ENCODE data around the gene SRPK3. TPM values are rescaled to one million over a fixed set of nuclear protein-coding genes. Genes with fewer than 3 reads are reported as not detected.
A peak's percentile ranks its signal among the peaks of the same experiment; 100 is the strongest.

Gene SRPK3
- total and polyA plus RNA-seq, 11 donors = 8.8 to 49.7 (median 38.9) TPM

- 81 to 93% (median 87%) methylated on average over 5 of the region's 5 CpGs for WGBS, 4 donors
- intact Hi-C loops (cut with DNase I) = loop anchor here in 2 of 10 donors (10.0 kb wide), 1 partner anchor 125 kb away; the partner anchor contains the start of gene ARHGAP4 (in 2 of the 2)
These were observed 18.5 kb downstream of the SRPK3 start for GRCh38 chrX:153799326-153799725.

GRCh38 chrX:153800177-153800722 lies 19.4 kb downstream of the SRPK3 start:
- intact Hi-C loops (cut with DNase I) = no loop called here
- WGBS, 4 donors = 62 to 90% (median 71%) methylated on average over 9 to 16 of the region's 16 CpGs
- peaks cover 0 to 18% (median 0%) of the 10 kb centered on the region in 12 donors for H3K9me3 ChIP-seq
- TF ChIP-seq CTCF (IDR thresholded peaks at IDR 0.05) (no peak), POLR2A (IDR thresholded peaks at IDR 0.05) (no peak)
- peaks cover 0 to 13% (median 8%) of the 10 kb centered on the region in 12 donors for H3K4me1 ChIP-seq
- no peak overlapping the region for H3K4me3 ChIP-seq
- no peaks in the 10 kb centered on the region for H3K27me3 ChIP-seq
- DNase-seq = peak in 1 of 5 donors; percentile 25
- peak overlapping the region in 4 of 12 donors; percentile 24 to 60 (median 54) for H3K27ac ChIP-seq
- peak; percentile 29 to 76 (median 35) for ATAC-seq
- peaks cover 0 to 25% (median 9%) of the 10 kb centered on the region in 9 donors for H3K36me3 ChIP-seq

More at GRCh38 chrX:153799326-153799725, 18.5 kb downstream of the SRPK3 start:
- TF ChIP-seq POLR2A (IDR thresholded peaks at IDR 0.05) = no peak
- no peak for TF ChIP-seq CTCF (IDR thresholded peaks at IDR 0.05)
- ATAC-seq (no peak), DNase-seq (no peak)
- peaks cover 0 to 25% (median 0%) of the 10 kb centered on the region in 12 donors for H3K9me3 ChIP-seq
- H3K4me3 ChIP-seq = no peak overlapping the region
- peaks cover 0 to 14% (median 10%) of the 10 kb centered on the region in 12 donors for H3K4me1 ChIP-seq
- no peaks in the 10 kb centered on the region for H3K27me3 ChIP-seq
- no peak overlapping the region for H3K27ac ChIP-seq
- peaks cover 0 to 25% (median 9%) of the 10 kb centered on the region in 9 donors for H3K36me3 ChIP-seq

GRCh38 chrX:153800746-153801145 lies 19.9 kb downstream of the SRPK3 start:
- H3K27ac ChIP-seq = peak overlapping the region in 3 of 12 donors; percentile 13 to 60 (median 50)
- peaks cover 0 to 25% (median 9%) of the 10 kb centered on the region in 9 donors for H3K36me3 ChIP-seq
- TF ChIP-seq CTCF (IDR thresholded peaks at IDR 0.05) = no peak
- no peak for TF ChIP-seq POLR2A (IDR thresholded peaks at IDR 0.05)
- ATAC-seq = peak in 1 of 4 donors; percentile 19
- no peak overlapping the region for H3K4me3 ChIP-seq
- H3K4me1 ChIP-seq = peaks cover 0 to 8% (median 4%) of the 10 kb centered on the region in 12 donors
- H3K27me3 ChIP-seq = no peaks in the 10 kb centered on the region
- whole genome bisulfite sequencing, 4 donors = 77 to 92% (median 85%) methylated on average over 7 of the region's 7 CpGs
- H3K9me3 ChIP-seq = peaks cover 0 to 18% (median 0%) of the 10 kb centered on the region in 12 donors
- DNase-seq = no peak
- intact Hi-C loops (cut with DNase I) = no loop called here

GRCh38 chrX:153801669-153802068 lies 20.8 kb downstream of the SRPK3 start:
- intact Hi-C loops (cut with DNase I) = no loop called here
- ATAC-seq = no peak
- Histone ChIP-seq H3K4me3 (no peak overlapping the region), H3K27me3 (no peaks in the 10 kb centered on the region), H3K4me1 (no peaks in the 10 kb centered on the region), H3K36me3 (peaks cover 0 to 24% (median 9%) of the 10 kb centered on the region in 9 donors), H3K27ac (no peak overlapping the region), H3K9me3 (peaks cover 0 to 18% (median 0%) of the 10 kb centered on the region in 12 donors)
- no peak for TF ChIP-seq CTCF (IDR thresholded peaks at IDR 0.05)
- TF ChIP-seq POLR2A (IDR thresholded peaks at IDR 0.05) = no peak
- 91 to 95% (median 92%) methylated on average over 6 to 8 of the region's 8 CpGs for WGBS, 4 donors
- no peak for DNase-seq
